Kidney (tissue), 14 donors: ENCODE measurements around the gene RGL1. TPM values are rescaled to one million over a fixed set of nuclear protein-coding genes. Genes with fewer than 3 reads are reported as not detected.

Experiments
- DNase-seq, 5 donors: peaks; one replicate each; pipeline ENCODE4 v3.0.0-alpha.2; 2013 to 2020
- FAIRE-seq: peaks from 2 replicates; lab custom pipeline; 2012; peaks lifted over from hg19 to GRCh38; lab: Jason Lieb, UNC
- H3K27ac ChIP-seq, 2 donors: one replicate each; pipeline ENCODE4 v1.7.0; 2013; ENCODE audit warnings: low read depth in 2 of 2, low read length in 2 of 2, inconsistent platforms in 1 of 2
- H3K27me3 ChIP-seq: one replicate; pipeline ENCODE4 v1.7.1; 2013; ENCODE audit warnings: low read length, inconsistent platforms; ENCODE audit not compliant: control insufficient read depth, insufficient read depth
- H3K36me3 ChIP-seq, 3 donors: one replicate each; pipeline versions ENCODE4 v1.7.0 to v1.7.1; 2013; ENCODE audit warnings: low read length in 3 of 3, control low read depth in 1 of 3, inconsistent platforms in 1 of 3; ENCODE audit not compliant: insufficient read depth in 3 of 3, control insufficient read depth in 2 of 3
- H3K4me1 ChIP-seq, 3 donors: one replicate each; pipeline versions ENCODE4 v1.7.0 to v1.7.1; 2013; ENCODE audit warnings: low read length in 3 of 3, inconsistent platforms in 1 of 3, low read depth in 1 of 3; ENCODE audit not compliant: control insufficient read depth in 2 of 3, insufficient read depth in 2 of 3
- H3K4me3 ChIP-seq, 3 donors: one replicate each; pipeline versions ENCODE4 v1.7.0 to v1.8.1; 2013; ENCODE audit warnings: low read length in 3 of 3, control low read depth in 1 of 3, inconsistent platforms in 1 of 3
- H3K9ac ChIP-seq, 3 donors: one replicate each; pipeline versions ENCODE4 v1.7.0 to v1.7.1; 2013; ENCODE audit warnings: low read length in 3 of 3, control low read depth in 1 of 3, inconsistent platforms in 1 of 3
- H3K9me3 ChIP-seq, 3 donors: one replicate each; pipeline versions ENCODE4 v1.7.0 to v1.7.1; 2013; ENCODE audit warnings: low read length in 3 of 3, control low read depth in 1 of 3, inconsistent platforms in 1 of 3; ENCODE audit not compliant: control insufficient read depth in 2 of 3, insufficient read depth in 1 of 3
- intact Hi-C: fragments of 100-400 bp; cut with DNase I; formaldehyde crosslinking; loops from one replicate; pipeline ENCODE4 v1.11.1; 2022
- polyA plus RNA-seq: library from polyadenylated mRNA; stranded (reverse); fragments of 350-450 nt; fragmentation: Illumina TruSeq; extraction: RNeasy Lipid Tissue Mini Kit (QIAGEN cat#74804); gene quantifications from one replicate; pipeline ENCODE4 v1.2.3, GENCODE V29; 2014; ENCODE audit warnings: low read depth, low replicate concordance; ENCODE audit not compliant: insufficient read depth
- total RNA-seq: library from RNA; stranded (reverse); fragmentation: NEBNext Ultra II Directional; extraction: Animal tissue kit (Norgen Biotek cat#: 25700); gene quantifications from one replicate; pipeline ENCODE4 v1.2.1, GENCODE V29; 2021
- TF ChIP-seq, protein P1 (sequence below): IDR thresholded peaks from 3 replicates; pipeline ENCODE4 v1.5.1; 2012; ENCODE audit warnings: mild to moderate bottlenecking, moderate library complexity, borderline replicate concordance; ENCODE audit not compliant: insufficient read depth; ENCODE audit errors: extremely low read depth
- donor health status: control.
- donor health status: control.
- donor health status: control.
- donor health status: control.
- donor health status: control.
- donor health status: DM: yes; HTN: yes; CAD: no.
- donor health status: Normal renal cell carcinoma (clear cell type).

The RGL1 gene
- total and polyA plus RNA-seq, 2 donors from 2014 or later: 17.3 to 30.7 TPM

DNA sequence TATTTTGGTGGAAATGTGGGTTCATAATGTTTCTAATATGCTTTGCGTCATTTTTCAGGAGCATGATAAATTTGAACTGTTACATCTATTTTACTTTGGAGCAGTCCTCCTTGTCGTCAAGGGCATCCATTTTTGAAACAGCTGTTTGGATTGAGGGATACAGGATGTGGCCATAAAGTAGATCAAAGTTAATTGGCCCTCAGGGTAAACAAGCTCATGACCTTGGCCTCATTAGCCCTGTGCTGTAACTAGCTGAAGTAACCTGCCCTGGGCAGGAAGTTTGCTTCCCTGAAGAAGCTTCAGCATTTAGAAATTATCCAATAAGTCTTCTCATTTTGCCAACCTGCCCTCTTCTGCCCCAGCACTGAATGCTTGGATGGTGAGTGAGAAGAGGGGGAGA, 24.8 kb upstream of the RGL1 start:
- no peak for DNase-seq
- intact Hi-C loops: no loop called here
- TF ChIP-seq, protein P1, sequence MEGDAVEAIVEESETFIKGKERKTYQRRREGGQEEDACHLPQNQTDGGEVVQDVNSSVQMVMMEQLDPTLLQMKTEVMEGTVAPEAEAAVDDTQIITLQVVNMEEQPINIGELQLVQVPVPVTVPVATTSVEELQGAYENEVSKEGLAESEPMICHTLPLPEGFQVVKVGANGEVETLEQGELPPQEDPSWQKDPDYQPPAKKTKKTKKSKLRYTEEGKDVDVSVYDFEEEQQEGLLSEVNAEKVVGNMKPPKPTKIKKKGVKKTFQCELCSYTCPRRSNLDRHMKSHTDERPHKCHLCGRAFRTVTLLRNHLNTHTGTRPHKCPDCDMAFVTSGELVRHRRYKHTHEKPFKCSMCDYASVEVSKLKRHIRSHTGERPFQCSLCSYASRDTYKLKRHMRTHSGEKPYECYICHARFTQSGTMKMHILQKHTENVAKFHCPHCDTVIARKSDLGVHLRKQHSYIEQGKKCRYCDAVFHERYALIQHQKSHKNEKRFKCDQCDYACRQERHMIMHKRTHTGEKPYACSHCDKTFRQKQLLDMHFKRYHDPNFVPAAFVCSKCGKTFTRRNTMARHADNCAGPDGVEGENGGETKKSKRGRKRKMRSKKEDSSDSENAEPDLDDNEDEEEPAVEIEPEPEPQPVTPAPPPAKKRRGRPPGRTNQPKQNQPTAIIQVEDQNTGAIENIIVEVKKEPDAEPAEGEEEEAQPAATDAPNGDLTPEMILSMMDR: no peak
- Histone ChIP-seq H3K27me3 (no peaks in the 10 kb centered on the region), H3K4me1 (no peaks in the 10 kb centered on the region), H3K9me3 (no peaks in the 10 kb centered on the region), H3K27ac (no peak overlapping the region), H3K4me3 (no peak overlapping the region), H3K9ac (no peak overlapping the region), H3K36me3 (no peaks in the 10 kb centered on the region)
- no peak for FAIRE-seq

DNA sequence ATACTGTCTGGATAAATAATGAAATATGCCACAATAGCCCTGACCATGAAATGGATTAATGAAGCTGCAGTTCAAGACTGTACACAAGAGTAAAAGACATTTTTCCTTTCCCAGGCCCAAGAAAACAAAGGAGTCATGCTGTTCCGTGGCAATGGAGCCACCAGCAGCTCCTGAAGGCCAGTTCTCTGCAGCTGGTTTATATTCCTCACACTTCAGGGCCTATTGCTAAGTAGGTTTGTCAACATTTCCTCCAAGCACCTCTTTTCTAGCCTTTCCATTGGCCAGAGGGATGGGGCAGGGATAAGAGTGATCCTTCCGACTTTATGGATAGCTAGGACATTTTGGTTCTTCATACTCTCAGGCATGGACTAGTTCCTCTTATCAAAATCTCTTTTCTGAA, 24.2 kb upstream of the RGL1 start:
- no peaks in the 10 kb centered on the region for H3K9me3 ChIP-seq
- DNase-seq (no peak), FAIRE-seq (no peak)
- TF ChIP-seq, protein P1: no peak
- H3K27ac ChIP-seq: no peak overlapping the region
- no peaks in the 10 kb centered on the region for H3K27me3 ChIP-seq
- H3K9ac ChIP-seq: no peak overlapping the region
- H3K4me1 ChIP-seq: no peaks in the 10 kb centered on the region
- intact Hi-C loops: no loop called here
- H3K4me3 ChIP-seq: no peak overlapping the region
- H3K36me3 ChIP-seq: no peaks in the 10 kb centered on the region

DNA sequence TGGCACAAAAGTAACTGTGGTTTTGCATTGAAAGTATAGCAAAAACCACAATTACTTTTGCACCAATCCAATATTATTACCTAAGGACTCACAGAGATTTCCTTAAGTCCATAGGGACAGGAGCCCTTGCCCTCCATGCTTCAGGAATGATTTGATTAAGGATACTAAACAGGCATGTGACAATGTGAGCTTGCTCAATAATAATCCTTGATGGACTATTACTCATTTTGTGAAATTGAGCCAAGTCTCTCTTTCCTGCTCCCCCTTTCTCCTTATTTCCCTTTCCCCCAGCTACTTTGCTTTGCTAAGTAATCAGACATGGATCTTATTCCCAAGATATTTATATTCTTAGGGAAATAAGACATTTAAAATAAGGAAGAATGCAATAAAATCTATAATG, 21.6 kb upstream of the RGL1 start:
- Histone ChIP-seq H3K36me3 (no peaks in the 10 kb centered on the region), H3K4me1 (no peaks in the 10 kb centered on the region), H3K27ac (no peak overlapping the region), H3K4me3 (no peak overlapping the region), H3K9me3 (no peaks in the 10 kb centered on the region), H3K27me3 (no peaks in the 10 kb centered on the region), H3K9ac (no peak overlapping the region)
- no peak for DNase-seq
- no peak for FAIRE-seq
- intact Hi-C loops: no loop called here
- TF ChIP-seq, protein P1: no peak
